Liver (tissue), 9 donors: ENCODE results near the gene RETSAT. TPM values are rescaled to one million over a fixed set of nuclear protein-coding genes. Genes with fewer than 3 reads are reported as not detected.

Experiments used
- DNase-seq: peaks from one replicate; pipeline ENCODE4 v3.0.0-alpha.2; 2017; ENCODE audit warnings: low spot score
- H3K27ac ChIP-seq, 2 donors: one replicate each; pipeline ENCODE4 v1.7.0; 2013; ENCODE audit warnings: inconsistent platforms in 2 of 2, low read length in 2 of 2, control low read depth in 1 of 2, low read depth in 1 of 2, mild to moderate bottlenecking in 1 of 2
- H3K27me3 ChIP-seq, 4 donors: one replicate each; pipeline versions ENCODE4 v1.6.1 to v1.7.0; 2013; ENCODE audit warnings: low read length in 3 of 4, inconsistent platforms in 1 of 4, mild to moderate bottlenecking in 1 of 4, moderate library complexity in 1 of 4; ENCODE audit not compliant: control insufficient read depth in 4 of 4, insufficient read depth in 4 of 4
- H3K36me3 ChIP-seq, 4 donors: one replicate each; pipeline versions ENCODE4 v1.6.1 to v1.7.0; 2013; ENCODE audit warnings: low read length in 3 of 4, mild to moderate bottlenecking in 3 of 4, low read depth in 1 of 4, moderate library complexity in 1 of 4; ENCODE audit not compliant: control insufficient read depth in 4 of 4, insufficient read depth in 3 of 4
- H3K4me1 ChIP-seq, 4 donors: one replicate each; pipeline versions ENCODE4 v1.6.1 to v1.7.0; 2013; ENCODE audit warnings: low read length in 3 of 4, mild to moderate bottlenecking in 3 of 4, moderate library complexity in 1 of 4; ENCODE audit not compliant: control insufficient read depth in 4 of 4, insufficient read depth in 4 of 4
- H3K4me3 ChIP-seq, 3 donors: one replicate each; pipeline versions ENCODE4 v1.6.1 to v1.7.0; 2013; ENCODE audit warnings: low read length in 3 of 3, control low read depth in 1 of 3, low read depth in 1 of 3, mild to moderate bottlenecking in 1 of 3
- H3K9ac ChIP-seq, 2 donors: one replicate each; pipeline ENCODE4 v1.7.0; 2013; ENCODE audit warnings: low read length in 2 of 2, mild to moderate bottlenecking in 2 of 2, moderate library complexity in 2 of 2, control low read depth in 1 of 2, low read depth in 1 of 2
- H3K9me3 ChIP-seq, 4 donors: one replicate each; pipeline versions ENCODE4 v1.6.1 to v1.7.0; 2013; ENCODE audit warnings: low read length in 3 of 4; ENCODE audit not compliant: control insufficient read depth in 4 of 4
- ATF3 ChIP-seq: IDR thresholded peaks from 2 replicates; pipeline ENCODE4 v1.6.1; 2016; ENCODE audit warnings: antibody characterized with exemption
- EGR1 ChIP-seq, 2 donors: IDR thresholded peaks; 2 replicates each; pipeline ENCODE4 v1.6.1; 2016 to 2018; ENCODE audit warnings: antibody characterized with exemption in 2 of 2, low read depth in 2 of 2
- FOXA2 ChIP-seq: IDR thresholded peaks from 2 replicates; pipeline ENCODE4 v1.6.1; 2016; ENCODE audit warnings: antibody characterized with exemption
- HNF4A ChIP-seq, 2 donors: conservative IDR thresholded peaks; 2 replicates each; pipeline ENCODE4 v1.6.1; 2016; ENCODE audit warnings: antibody characterized with exemption in 2 of 2, mild to moderate bottlenecking in 2 of 2
- HNF4G ChIP-seq: IDR thresholded peaks from 2 replicates; pipeline ENCODE4 v1.6.1; 2016; ENCODE audit warnings: antibody characterized with exemption
- JUND ChIP-seq, 2 donors: IDR thresholded peaks; 2 replicates each; pipeline ENCODE4 v1.6.1; 2016; ENCODE audit warnings: antibody characterized with exemption in 2 of 2
- MAX ChIP-seq: IDR thresholded peaks from 2 replicates; pipeline ENCODE4 v1.6.1; 2016; ENCODE audit warnings: antibody characterized with exemption
- NR2F2 ChIP-seq: IDR thresholded peaks from 2 replicates; pipeline ENCODE4 v1.6.1; 2016; ENCODE audit warnings: antibody characterized with exemption
- RAD21 ChIP-seq, 2 donors: IDR thresholded peaks; 2 replicates each; pipeline ENCODE4 v1.6.1; 2016; ENCODE audit warnings: antibody characterized with exemption in 2 of 2, mild to moderate bottlenecking in 2 of 2
- REST ChIP-seq: IDR thresholded peaks from 2 replicates; pipeline ENCODE4 v1.6.1; 2016; ENCODE audit warnings: antibody characterized with exemption, mild to moderate bottlenecking
- RXRA ChIP-seq, 2 donors: IDR thresholded peaks; 2 replicates each; pipeline ENCODE4 v1.6.1; 2017 to 2018; ENCODE audit warnings: antibody characterized with exemption in 2 of 2, mild to moderate bottlenecking in 1 of 2
- TAF1 ChIP-seq: conservative IDR thresholded peaks from 2 replicates; pipeline ENCODE4 v1.6.1; 2016; ENCODE audit warnings: antibody characterized with exemption, mild to moderate bottlenecking
- YY1 ChIP-seq: IDR thresholded peaks from 2 replicates; pipeline ENCODE4 v1.6.1; 2016; ENCODE audit warnings: antibody characterized with exemption, mild to moderate bottlenecking
- WGBS: extraction: QIAGEN DNeasy Blood & Tissue Kit; methylation state at CpG from one replicate; pipeline ENCODE4 v1.1.7; 2013; 5-methylcytosine and 5-hydroxymethylcytosine counted together
- polyA plus RNA-seq, 2 donors: library from polyadenylated mRNA; stranded (reverse) in 1 of 2; unstranded in 1 of 2; fragments of 200-250 nt in 1 of 2; fragments of >200 nt in 1 of 2; fragmentation: Nextera tagmentation in 1 of 2; extraction: Ambion mirVana in 1 of 2; gene quantifications; one replicate each; pipeline versions ENCODE4 v1.2.1 to v1.2.3, GENCODE V29; 2013 to 2015
- total RNA-seq, 2 donors: library from RNA; depleted of rRNA; stranded (reverse); fragments of >200 nt; gene quantifications; one replicate each; pipeline ENCODE4 v1.2.3, GENCODE V29; 2014
- donor health status: healthy.
- donor health status: healthy.
- donor health status: healthy.
- donor health status: healthy.
- donor health status: healthy.

Gene RETSAT
- total and polyA plus RNA-seq, 4 donors: 22.8 to 101 (median 70.7) TPM

- no peak for DNase-seq
These were observed 12.9 kb downstream of the RETSAT start for GRCh38 chr2:85341269-85342029.

GRCh38 chr2:85340034-85340892, 14.1 kb downstream of the RETSAT start:
- H3K36me3 ChIP-seq: peaks cover 2 to 22% (median 14%) of the 10 kb centered on the region in 4 donors
- no peak overlapping the region for H3K9ac ChIP-seq
- no peaks in the 10 kb centered on the region for H3K27me3 ChIP-seq
- WGBS: 26% methylated on average over 13 of the region's 13 CpGs
- H3K27ac ChIP-seq: peak overlapping the region; percentile 56 to 57
- peak; percentile 23 to 24 for TF ChIP-seq HNF4A (conservative IDR thresholded peaks at IDR 0.05)
- TF ChIP-seq YY1: peak; percentile 61
- TF ChIP-seq MAX: no peak
- TF ChIP-seq RXRA (IDR thresholded peaks at IDR 0.05): peak in 1 of 2 donors; percentile 30
- no peak for TF ChIP-seq NR2F2
- TF ChIP-seq TAF1: no peak
- TF ChIP-seq REST: no peak
- peak in 1 of 2 donors; percentile 2 for TF ChIP-seq RAD21 (IDR thresholded peaks at IDR 0.05)
- no peak for TF ChIP-seq JUND (IDR thresholded peaks at IDR 0.05)
- TF ChIP-seq ATF3: no peak
- peak overlapping the region in 1 of 3 donors; percentile 18 for H3K4me3 ChIP-seq
- H3K4me1 ChIP-seq: peaks cover 0 to 15% (median 10%) of the 10 kb centered on the region in 4 donors
- no peaks in the 10 kb centered on the region for H3K9me3 ChIP-seq
- DNase-seq: no peak

More at GRCh38 chr2:85341269-85342029, 12.9 kb downstream of the RETSAT start:
- Histone ChIP-seq H3K36me3 (peaks cover 5 to 34% (median 22%) of the 10 kb centered on the region in 4 donors), H3K4me1 (peaks cover 0 to 15% (median 10%) of the 10 kb centered on the region in 4 donors), H3K4me3 (no peak overlapping the region), H3K9ac (no peak overlapping the region), H3K27me3 (no peaks in the 10 kb centered on the region), H3K27ac (no peak overlapping the region), H3K9me3 (no peaks in the 10 kb centered on the region)
- TF ChIP-seq FOXA2: no peak
- TF ChIP-seq HNF4G: no peak
- TF ChIP-seq EGR1 (IDR thresholded peaks at IDR 0.05; ENCODE audit: low read depth in 2 of 2): no peak
- 96% methylated on average over 30 of the region's 30 CpGs for WGBS
